ACC112 (cell line): ENCODE results near the gene HOXC13.

Source experiments
- H2AFZ ChIP-seq: fragments of 200-600 bp; sonication (generic); one replicate; pipeline ENCODE4 v1.6.0; 2017; ENCODE audit warnings: antibody characterized with exemption, low read length; ENCODE audit not compliant: unreplicated experiment
- H3K27ac ChIP-seq: fragments of 200-600 bp; sonication (generic); 2 replicates; pipeline ENCODE4 v1.5.1; 2014; ENCODE audit warnings: low read depth, mild to moderate bottlenecking, antibody characterized with exemption, low read length, moderate library complexity
- H3K27me3 ChIP-seq: fragments of 200-600 bp; sonication (generic); 2 replicates; pipeline ENCODE4 v1.6.1; 2014; ENCODE audit warnings: mild to moderate bottlenecking, antibody characterized with exemption, low read length, moderate library complexity, mixed read lengths; ENCODE audit not compliant: insufficient read depth
- H3K36me3 ChIP-seq: fragments of 200-600 bp; sonication (generic); 2 replicates; pipeline ENCODE4 v1.6.1; 2016; ENCODE audit warnings: mild to moderate bottlenecking, antibody characterized with exemption, low read length, moderate library complexity, mixed read lengths; ENCODE audit not compliant: insufficient read depth
- H3K4me1 ChIP-seq: fragments of 200-600 bp; sonication (generic); one replicate; pipeline ENCODE4 v1.6.1; 2016; ENCODE audit warnings: low read length, mixed read lengths; ENCODE audit not compliant: insufficient read depth, unreplicated experiment, control insufficient read depth
- H3K4me3 ChIP-seq: fragments of 200-600 bp; sonication (generic); 2 replicates; pipeline ENCODE4 v1.5.1; 2014; ENCODE audit warnings: mild to moderate bottlenecking, low read depth, low read length
- H3K79me2 ChIP-seq: fragments of 200-600 bp; sonication (generic); one replicate; pipeline ENCODE4 v1.6.0; 2016; ENCODE audit warnings: low read length; ENCODE audit not compliant: control insufficient read depth, unreplicated experiment, insufficient read depth

HOXC13 gene

GRCh38 chr12:53941187-53941586, 2.6 kb downstream of the HOXC13 start:
- H3K4me3 ChIP-seq, result no peak overlapping the region
- no peak overlapping the region for H3K27ac ChIP-seq
- H3K4me1 ChIP-seq, result no peaks in the 10 kb centered on the region
- H2AFZ ChIP-seq, result no peak overlapping the region
- H3K36me3 ChIP-seq, result no peaks in the 10 kb centered on the region
- H3K27me3 ChIP-seq, result peaks cover 100% of the 10 kb centered on the region
- no peaks in the 10 kb centered on the region for H3K79me2 ChIP-seq

GRCh38 chr12:53941750-53942149, 3.1 kb downstream of the HOXC13 start:
- Histone ChIP-seq H3K4me3 (no peak overlapping the region), H3K36me3 (no peaks in the 10 kb centered on the region), H2AFZ (no peak overlapping the region), H3K27ac (no peak overlapping the region), H3K79me2 (no peaks in the 10 kb centered on the region), H3K4me1 (no peaks in the 10 kb centered on the region), H3K27me3 (peaks cover 100% of the 10 kb centered on the region)

GRCh38 chr12:53942467-53942997, 3.9 kb downstream of the HOXC13 start:
- H3K27me3 ChIP-seq, result peaks cover 100% of the 10 kb centered on the region
- H3K4me1 ChIP-seq, result no peaks in the 10 kb centered on the region
- no peak overlapping the region for H3K27ac ChIP-seq
- H3K36me3 ChIP-seq, result no peaks in the 10 kb centered on the region
- no peaks in the 10 kb centered on the region for H3K79me2 ChIP-seq
- H2AFZ ChIP-seq, result no peak overlapping the region
- H3K4me3 ChIP-seq, result no peak overlapping the region

- Histone ChIP-seq H3K36me3 (no peaks in the 10 kb centered on the region), H3K4me3 (no peak overlapping the region), H3K27ac (no peak overlapping the region), H3K27me3 (peaks cover 100% of the 10 kb centered on the region), H3K79me2 (no peaks in the 10 kb centered on the region), H2AFZ (no peak overlapping the region), H3K4me1 (no peaks in the 10 kb centered on the region)
Measured at GRCh38 chr12:53944209-53944608, 5.6 kb downstream of the HOXC13 start.

- no peaks in the 10 kb centered on the region for H3K4me1 ChIP-seq
- H3K27ac ChIP-seq, result no peak overlapping the region
- H3K36me3 ChIP-seq, result no peaks in the 10 kb centered on the region
- H3K4me3 ChIP-seq, result peak overlapping the region; percentile 1; the same call in 1 of the 2 replicates
- H3K79me2 ChIP-seq, result no peaks in the 10 kb centered on the region
- H3K27me3 ChIP-seq, result peaks cover 100% of the 10 kb centered on the region
- H2AFZ ChIP-seq, result no peak overlapping the region
Measured at GRCh38 chr12:53944907-53945847, 6.5 kb downstream of the HOXC13 start.

GRCh38 chr12:53947743-53948142, 9.1 kb downstream of the HOXC13 start:
- no peaks in the 10 kb centered on the region for H3K79me2 ChIP-seq
- no peaks in the 10 kb centered on the region for H3K36me3 ChIP-seq
- no peaks in the 10 kb centered on the region for H3K4me1 ChIP-seq
- no peak overlapping the region for H3K4me3 ChIP-seq
- H3K27ac ChIP-seq, result no peak overlapping the region
- no peak overlapping the region for H2AFZ ChIP-seq
- H3K27me3 ChIP-seq, result peaks cover 100% of the 10 kb centered on the region

GRCh38 chr12:53948650-53949593, 10.3 kb downstream of the HOXC13 start:
- H3K4me3 ChIP-seq, result no peak overlapping the region
- H2AFZ ChIP-seq, result no peak overlapping the region
- peaks cover 100% of the 10 kb centered on the region for H3K27me3 ChIP-seq
- H3K36me3 ChIP-seq, result no peaks in the 10 kb centered on the region
- H3K27ac ChIP-seq, result no peak overlapping the region
- no peaks in the 10 kb centered on the region for H3K79me2 ChIP-seq
- no peaks in the 10 kb centered on the region for H3K4me1 ChIP-seq

GRCh38 chr12:53949631-53950436, 11.2 kb downstream of the HOXC13 start:
- Histone ChIP-seq H2AFZ (no peak overlapping the region), H3K4me1 (no peaks in the 10 kb centered on the region), H3K36me3 (no peaks in the 10 kb centered on the region), H3K79me2 (no peaks in the 10 kb centered on the region), H3K27ac (no peak overlapping the region), H3K4me3 (no peak overlapping the region), H3K27me3 (peaks cover 100% of the 10 kb centered on the region)

GRCh38 chr12:53950437-53950773, 11.8 kb downstream of the HOXC13 start:
- Histone ChIP-seq H3K4me3 (no peak overlapping the region), H2AFZ (no peak overlapping the region), H3K36me3 (no peaks in the 10 kb centered on the region), H3K27me3 (peaks cover 100% of the 10 kb centered on the region), H3K27ac (no peak overlapping the region), H3K79me2 (no peaks in the 10 kb centered on the region), H3K4me1 (no peaks in the 10 kb centered on the region)
